ENCODE results near the gene GPBP1L1. TPM values are rescaled to one million over a fixed set of nuclear protein-coding genes. Genes with fewer than 3 reads are reported as not detected.

The GPBP1L1 gene
- polyA plus RNA-seq, 1 of the 3 experiments (the other 2 are of a cell fraction) = 28.5 TPM

- no peaks in the 10 kb centered on the region for H3K9me2 ChIP-seq
- H3K79me2 ChIP-seq (ENCODE audit: insufficient read depth) = peaks cover 59% of the 10 kb centered on the region
- WGBS (ENCODE audit: low lambda C conversion rate) = 13% methylated on average over 5 of the region's 5 CpGs
- H3K4me1 ChIP-seq (ENCODE audit: control insufficient read depth in 1 of 2, insufficient read depth in 2 of 2, low read depth in 1 of 2, low read length in 1 of 2) = peaks cover 5 to 9% of the 10 kb centered on the region in 2 experiments; a peak in 3 of 4 replicates
- no peak overlapping the region for H2AFZ ChIP-seq (ENCODE audit: low read depth)
- peak overlapping the region; percentile 96 for H3K4me2 ChIP-seq
- no peak for TF ChIP-seq JUND (IDR thresholded peaks at IDR 0.05)
- peak; percentile 51; the same call in 1 of the 2 replicates for TF ChIP-seq MXI1 (IDR thresholded peaks at IDR 0.05; ENCODE audit: low read depth, low read length)
- peak overlapping the region; percentile 76 to 97 for H3K4me3 ChIP-seq (ENCODE audit: low read depth in 2 of 2, low read length in 1 of 2)
- H3K9me3 ChIP-seq = no peaks in the 10 kb centered on the region
- H4K20me1 ChIP-seq (ENCODE audit: insufficient read depth) = peaks cover 53% of the 10 kb centered on the region
- H3K9ac ChIP-seq = peak overlapping the region; percentile 96
- CTCF ChIA-PET = interaction anchor here (0.8 kb wide), 1 partner anchor 14 kb away, joined by 3 read pairs; no protein-coding TSS in a partner anchor
- no peak for DNase-seq
- H3K27me3 ChIP-seq (ENCODE audit: insufficient read depth) = no peaks in the 10 kb centered on the region
- H3K27ac ChIP-seq (ENCODE audit: low read depth in 2 of 2, low read length in 1 of 2) = peak overlapping the region; percentile 66 to 90
- H3K36me3 ChIP-seq (replicated peaks in 1 of 2; ENCODE audit: control insufficient read depth in 1 of 2, insufficient read depth in 2 of 2, low read length in 1 of 2) = no peaks in the 10 kb centered on the region
- peaks cover 8% of the 10 kb centered on the region for H3F3A ChIP-seq (replicated peaks; ENCODE audit: insufficient read depth)
- POLR2A ChIA-PET = interaction anchor here (1.3 to 4.7 kb wide), 4 partner anchors 34 to 245 kb away, joined by 4 to 32 read pairs (median 14); partner anchors contain the start of genes AKR1A1, GPBP1L1, PRDX1 and TOE1
These were observed 101.3 kb downstream of the GPBP1L1 start for GRCh38 chr1:45585110-45585426.

- TF ChIP-seq TAF1 (IDR thresholded peaks at IDR 0.05; ENCODE audit: borderline replicate concordance, low read depth, low read length) (peak; percentile 68; the same call in 1 of the 2 replicates), SIN3A (IDR thresholded peaks at IDR 0.05; ENCODE audit: borderline replicate concordance, low read depth, low read length) (0 out of 2 replicates have a peak, but pooled peaks have one; percentile 25), RXRA (IDR thresholded peaks at IDR 0.05; ENCODE audit: borderline replicate concordance, low read depth) (no peak), RFX5 (IDR thresholded peaks at IDR 0.05; ENCODE audit: low read length) (peak; percentile 84), TEAD4 (IDR thresholded peaks at IDR 0.05; ENCODE audit: borderline replicate concordance, insufficient read depth) (no peak), SMC3 (IDR thresholded peaks at IDR 0.05; ENCODE audit: low read depth, low read length) (no peak), YY1 (IDR thresholded peaks at IDR 0.05; ENCODE audit: low read depth) (peak; percentile 88), CTCF (IDR thresholded peaks at IDR 0.05) (peak; percentile 37; the same call in 1 of the 2 replicates), POLR2AphosphoS5 (IDR thresholded peaks at IDR 0.05; ENCODE audit: low read depth, low read length) (peak; percentile 46; the same call in 1 of the 2 replicates), ELF1 (IDR thresholded peaks at IDR 0.05) (no peak), NRF1 (IDR thresholded peaks at IDR 0.05; ENCODE audit: low read depth, low read length) (peak; percentile 43), GABPA (IDR thresholded peaks at IDR 0.05; ENCODE audit: low read depth) (no peak; the same call in 1 of the 2 replicates), MXI1 (IDR thresholded peaks at IDR 0.05; ENCODE audit: low read depth, low read length) (peak; percentile 24; the same call in 1 of the 2 replicates), MAX (IDR thresholded peaks at IDR 0.05; ENCODE audit: low read depth) (peak; percentile 38)
- Histone ChIP-seq H3K27me3 (ENCODE audit: insufficient read depth) (no peaks in the 10 kb centered on the region), H3K4me1 (ENCODE audit: control insufficient read depth in 1 of 2, insufficient read depth in 2 of 2, low read depth in 1 of 2, low read length in 1 of 2) (peaks cover 5 to 9% of the 10 kb centered on the region in 2 experiments; a peak in 3 of 4 replicates), H4K20me1 (ENCODE audit: insufficient read depth) (peaks cover 48% of the 10 kb centered on the region), H3K4me2 (peak overlapping the region; percentile 96), H3K79me2 (ENCODE audit: insufficient read depth) (peaks cover 54% of the 10 kb centered on the region), H3K4me3 (ENCODE audit: low read depth in 2 of 2, low read length in 1 of 2) (peak overlapping the region; percentile 76 to 97), H3K9me3 (no peaks in the 10 kb centered on the region), H3F3A (replicated peaks; ENCODE audit: insufficient read depth) (peaks cover 8% of the 10 kb centered on the region), H3K36me3 (replicated peaks in 1 of 2; ENCODE audit: control insufficient read depth in 1 of 2, insufficient read depth in 2 of 2, low read length in 1 of 2) (no peaks in the 10 kb centered on the region), H3K27ac (ENCODE audit: low read depth in 2 of 2, low read length in 1 of 2) (peak overlapping the region; percentile 89 to 90), H3K9ac (peak overlapping the region; percentile 96), H3K9me2 (no peaks in the 10 kb centered on the region), H2AFZ (ENCODE audit: low read depth) (peak overlapping the region; percentile 77; the same call in 1 of the 2 replicates)
- ChIA-PET CTCF (interaction anchor here (0.8 to 6.5 kb wide), 4 partner anchors 14 to 72 kb away, joined by 3 to 55 read pairs (median 5); no protein-coding TSS in a partner anchor), POLR2A (interaction anchor here (1.0 to 4.7 kb wide), 5 partner anchors 34 to 245 kb away, joined by 3 to 32 read pairs (median 7); partner anchors contain the start of genes AKR1A1, GPBP1L1, PRDX1 and TOE1)
- WGBS (ENCODE audit: low lambda C conversion rate) = 1% methylated on average over 36 of the region's 59 CpGs
- DNase-seq = peak; percentile 95
These were observed 101.8 kb downstream of the GPBP1L1 start for GRCh38 chr1:45584351-45585109.
